Calu3 (cell line): ENCODE measurements around the gene SBF2. TPM values are rescaled to one million over a fixed set of nuclear protein-coding genes. Genes with fewer than 3 reads are reported as not detected.

ENCODE experiments used
- BruUV-seq: library from RNA; stranded (reverse); fragments of 400-500 nt; replicated peaks from 2 replicates; lab custom pipeline; 2021; lab: Mats Ljungman, UMichigan
- CTCF ChIA-PET: fragments of 300-600 bp; sonication (Branson Sonifier 250); formaldehyde crosslinking; loops from one replicate; lab custom pipeline; 2022; ENCODE audit warnings: antibody characterized with exemption; lab: Charles Lee
- DNase-seq: peaks from one replicate; pipeline ENCODE4 v3.0.0; 2022
- H3K27ac Mint-ChIP-seq: one replicate; pipeline ENCODE4 v1.8.0; 2022; ENCODE audit warnings: mixed read lengths; ENCODE audit not compliant: unreplicated experiment
- H3K27me3 Mint-ChIP-seq: one replicate; pipeline ENCODE4 v1.8.0; 2022; ENCODE audit warnings: mixed read lengths; ENCODE audit not compliant: unreplicated experiment
- H3K36me3 Mint-ChIP-seq: one replicate; pipeline ENCODE4 v1.8.0; 2022; ENCODE audit warnings: mild to moderate bottlenecking, moderate library complexity, mixed read lengths; ENCODE audit not compliant: insufficient read depth, unreplicated experiment
- H3K4me1 Mint-ChIP-seq: one replicate; pipeline ENCODE4 v1.8.0; 2022; ENCODE audit warnings: mild to moderate bottlenecking, low read depth, mixed read lengths; ENCODE audit not compliant: unreplicated experiment
- H3K4me3 Mint-ChIP-seq: one replicate; pipeline ENCODE4 v1.8.0; 2022; ENCODE audit warnings: mild to moderate bottlenecking, low read depth, moderate library complexity, mixed read lengths; ENCODE audit not compliant: unreplicated experiment
- H3K9me3 Mint-ChIP-seq: one replicate; pipeline ENCODE4 v1.8.0; 2022; ENCODE audit warnings: low read depth, mixed read lengths; ENCODE audit not compliant: unreplicated experiment
- CTCF ChIP-seq: fragments of 200-600 bp; IDR thresholded peaks from one replicate; pipeline ENCODE4 v1.8.0; 2022; ENCODE audit warnings: antibody characterized with exemption; ENCODE audit not compliant: unreplicated experiment
- intact Hi-C: fragments of 100-400 bp; cut with micrococcal nuclease; formaldehyde crosslinking; loops from one replicate; pipeline ENCODE4 v1.10.0; 2022; ENCODE audit not compliant: unreplicated experiment
- total RNA-seq: library from RNA; stranded (reverse); gene quantifications from 2 replicates; pipeline ENCODE4 v1.2.3, GENCODE V29; 2022

SBF2 gene
- total RNA-seq, 1 experiment from 2014 or later = 39.0 TPM

GRCh38 chr11:9733212-9733611 is 560.8 kb downstream of the SBF2 start:
- TF ChIP-seq CTCF = no peak
- Mint-ChIP-seq H3K27ac (no peak overlapping the region), H3K36me3 (peaks cover 4% of the 10 kb centered on the region), H3K9me3 (no peaks in the 10 kb centered on the region), H3K4me1 (peaks cover 11% of the 10 kb centered on the region), H3K4me3 (no peak overlapping the region), H3K27me3 (no peaks in the 10 kb centered on the region)
- BruUV-seq = no TSS peak
- intact Hi-C loops = no loop called here
- no peak for DNase-seq
- CTCF ChIA-PET = no interaction called here

- Mint-ChIP-seq H3K9me3 (no peaks in the 10 kb centered on the region), H3K4me3 (no peak overlapping the region), H3K27me3 (no peaks in the 10 kb centered on the region), H3K36me3 (peaks cover 4% of the 10 kb centered on the region), H3K4me1 (peaks cover 9% of the 10 kb centered on the region), H3K27ac (no peak overlapping the region)
- CTCF ChIA-PET = no interaction called here
- no peak for DNase-seq
- no TSS peak for BruUV-seq
- intact Hi-C loops = no loop called here
- TF ChIP-seq CTCF = no peak
Observed at GRCh38 chr11:9732453-9732852, 561.6 kb downstream of the SBF2 start.

GRCh38 chr11:9731256-9731655 is 562.8 kb downstream of the SBF2 start:
- peaks cover under 1% of the 10 kb centered on the region for H3K36me3 Mint-ChIP-seq

More at GRCh38 chr11:9731256-9731655, 562.8 kb downstream of the SBF2 start:
- no peak for DNase-seq
- H3K27ac Mint-ChIP-seq = no peak overlapping the region
- no peaks in the 10 kb centered on the region for H3K27me3 Mint-ChIP-seq
- H3K4me3 Mint-ChIP-seq = no peak overlapping the region
- H3K9me3 Mint-ChIP-seq = no peaks in the 10 kb centered on the region
- intact Hi-C loops = no loop called here
- CTCF ChIA-PET = no interaction called here
- no TSS peak for BruUV-seq
- peaks cover 11% of the 10 kb centered on the region for H3K4me1 Mint-ChIP-seq
- no peak for TF ChIP-seq CTCF

Other genes with a start within 250 kb of the SBF2 start
- 2.0 and 4.6 TPM in 2 replicates for gene ADM, start 10.9 kb upstream of the SBF2 start, total RNA-seq
- gene AMPD3, start 161.0 kb upstream of the SBF2 start, total RNA-seq = 2.1 and 3.1 TPM in 2 replicates
- gene RNF141, start 247.0 kb upstream of the SBF2 start, total RNA-seq = 33.9 and 40.3 TPM in 2 replicates